HG03175 (cell line): Measurements from ENCODE around the gene NIN.

Experiments used
- ATAC-seq: cut with Tn5 transposase; IDR thresholded peaks from one replicate; pipeline ENCODE4 v1.9.1; 2021; ENCODE audit warnings: mild to moderate bottlenecking, moderate library complexity; ENCODE audit not compliant: unreplicated experiment

NIN gene

GRCh38 chr14:50769863-50770500, 61.0 kb downstream of the NIN start:
- ATAC-seq: no peak

- ATAC-seq: no peak
These were observed 62.3 kb downstream of the NIN start for GRCh38 chr14:50768680-50769079.

- ATAC-seq: no peak
These were observed 64.5 kb downstream of the NIN start for GRCh38 chr14:50766338-50766886.

GRCh38 chr14:50763382-50764007, 67.5 kb downstream of the NIN start:
- ATAC-seq: no peak

GRCh38 chr14:50762931-50763300, 68.0 kb downstream of the NIN start:
- peak; percentile 5 for ATAC-seq

GRCh38 chr14:50762001-50762930, 68.7 kb downstream of the NIN start:
- ATAC-seq: peak; percentile 62

- ATAC-seq: no peak
These were observed 71.0 kb downstream of the NIN start for GRCh38 chr14:50759800-50760543.

- no peak for ATAC-seq
These were observed 72.0 kb downstream of the NIN start for GRCh38 chr14:50758945-50759344.

GRCh38 chr14:50758305-50758704, 72.7 kb downstream of the NIN start:
- no peak for ATAC-seq

GRCh38 chr14:50757702-50758101, 73.3 kb downstream of the NIN start:
- no peak for ATAC-seq

GRCh38 chr14:50756300-50756699, 74.7 kb downstream of the NIN start:
- peak; percentile 57 for ATAC-seq

GRCh38 chr14:50750323-50750722, 80.6 kb downstream of the NIN start:
- ATAC-seq: no peak

GRCh38 chr14:50745401-50746058, 85.4 kb downstream of the NIN start:
- no peak for ATAC-seq

GRCh38 chr14:50744231-50744630, 86.7 kb downstream of the NIN start:
- ATAC-seq: no peak

- no peak for ATAC-seq
These were observed 89.4 kb downstream of the NIN start for GRCh38 chr14:50741567-50741966.

- ATAC-seq: no peak
These were observed 90.1 kb downstream of the NIN start for GRCh38 chr14:50740856-50741255.

GRCh38 chr14:50739186-50739585, 91.8 kb downstream of the NIN start:
- no peak for ATAC-seq

- peak; percentile 80 for ATAC-seq
These were observed 94.0 kb downstream of the NIN start for GRCh38 chr14:50736932-50737419.

- ATAC-seq: no peak
These were observed 95.8 kb downstream of the NIN start for GRCh38 chr14:50734950-50735695.
